NT2/D1 (cell line): ENCODE data around the gene PPP1R7.

ENCODE experiments used
- SUZ12 ChIP-seq: IDR thresholded peaks from 2 replicates; pipeline ENCODE4 v1.6.1; 2011; ENCODE audit not compliant: insufficient read length, insufficient read depth; ENCODE audit errors: extremely low read depth
- YY1 ChIP-seq: IDR thresholded peaks from 2 replicates; pipeline ENCODE4 v1.6.1; 2011; ENCODE audit not compliant: insufficient read length, insufficient read depth
- ZNF274 ChIP-seq: IDR thresholded peaks from 2 replicates; pipeline ENCODE4 v1.6.1; 2011; ENCODE audit warnings: mild to moderate bottlenecking, low read depth, low read length

GRCh38 chr2:241109210-241110088, 40.8 kb upstream of the PPP1R7 start:
- no peak for TF ChIP-seq ZNF274
- TF ChIP-seq YY1: no peak
- no peak for TF ChIP-seq SUZ12
